ENCODE measurements around the gene UTP18.
"Not testable (repeated sequence)": the region's sequence is repeated elsewhere in the genome, so short reads cannot be mapped to it uniquely, and the experiment has no call there.

UTP18 gene

GRCh38 chr17:51319186-51319585 is 58.8 kb downstream of the UTP18 start:
- Histone ChIP-seq H3K9me3 (ENCODE audit: low read length) (peaks cover 12% of the 10 kb centered on the region), H3K4me3 (ENCODE audit: low read depth, low read length, poor library complexity, severe bottlenecking) (no peak overlapping the region), H4K20me1 (ENCODE audit: insufficient read depth, low read length) (no peaks in the 10 kb centered on the region), H3K27ac (ENCODE audit: low read depth, low read length, poor library complexity, severe bottlenecking) (no peak overlapping the region), H3K79me2 (ENCODE audit: insufficient read depth, low read length) (no peaks in the 10 kb centered on the region), H3K4me2 (ENCODE audit: low read length) (no peak overlapping the region), H3K36me3 (ENCODE audit: insufficient read depth, low read length) (no peaks in the 10 kb centered on the region), H3K4me1 (ENCODE audit: insufficient read depth, low read length, severe bottlenecking) (no peaks in the 10 kb centered on the region), H3K9me2 (ENCODE audit: low read depth, low read length) (no peaks in the 10 kb centered on the region), H2AFZ (ENCODE audit: low read length) (no peak overlapping the region), H3K9ac (ENCODE audit: low read length) (no peak overlapping the region), H3F3A (ENCODE audit: insufficient read depth, low read length) (no peaks in the 10 kb centered on the region), H3K27me3 (ENCODE audit: insufficient read depth, low read length) (no peaks in the 10 kb centered on the region)
- TF ChIP-seq, protein P1, sequence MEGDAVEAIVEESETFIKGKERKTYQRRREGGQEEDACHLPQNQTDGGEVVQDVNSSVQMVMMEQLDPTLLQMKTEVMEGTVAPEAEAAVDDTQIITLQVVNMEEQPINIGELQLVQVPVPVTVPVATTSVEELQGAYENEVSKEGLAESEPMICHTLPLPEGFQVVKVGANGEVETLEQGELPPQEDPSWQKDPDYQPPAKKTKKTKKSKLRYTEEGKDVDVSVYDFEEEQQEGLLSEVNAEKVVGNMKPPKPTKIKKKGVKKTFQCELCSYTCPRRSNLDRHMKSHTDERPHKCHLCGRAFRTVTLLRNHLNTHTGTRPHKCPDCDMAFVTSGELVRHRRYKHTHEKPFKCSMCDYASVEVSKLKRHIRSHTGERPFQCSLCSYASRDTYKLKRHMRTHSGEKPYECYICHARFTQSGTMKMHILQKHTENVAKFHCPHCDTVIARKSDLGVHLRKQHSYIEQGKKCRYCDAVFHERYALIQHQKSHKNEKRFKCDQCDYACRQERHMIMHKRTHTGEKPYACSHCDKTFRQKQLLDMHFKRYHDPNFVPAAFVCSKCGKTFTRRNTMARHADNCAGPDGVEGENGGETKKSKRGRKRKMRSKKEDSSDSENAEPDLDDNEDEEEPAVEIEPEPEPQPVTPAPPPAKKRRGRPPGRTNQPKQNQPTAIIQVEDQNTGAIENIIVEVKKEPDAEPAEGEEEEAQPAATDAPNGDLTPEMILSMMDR (IDR thresholded peaks at IDR 0.05; ENCODE audit: low read length) = no peak
- no peak for TF ChIP-seq EZH2 (IDR thresholded peaks at IDR 0.05; ENCODE audit: borderline replicate concordance, low read length)

GRCh38 chr17:51322390-51323029 is 62.2 kb downstream of the UTP18 start:
- H3K9me3 ChIP-seq (ENCODE audit: low read length) = peaks cover 3% of the 10 kb centered on the region; the same call in 1 of the 2 replicates
- no peaks in the 10 kb centered on the region for H3K4me1 ChIP-seq (ENCODE audit: insufficient read depth, low read length, severe bottlenecking)
- H3K9me2 ChIP-seq (ENCODE audit: low read depth, low read length) = no peaks in the 10 kb centered on the region
- H3K4me3 ChIP-seq (ENCODE audit: low read depth, low read length, poor library complexity, severe bottlenecking) = no peak overlapping the region
- H2AFZ ChIP-seq (ENCODE audit: low read length) = no peak overlapping the region
- no peaks in the 10 kb centered on the region for H3K36me3 ChIP-seq (ENCODE audit: insufficient read depth, low read length)
- no peaks in the 10 kb centered on the region for H3K27me3 ChIP-seq (ENCODE audit: insufficient read depth, low read length)
- no peak overlapping the region for H3K9ac ChIP-seq (ENCODE audit: low read length)
- no peak overlapping the region for H3K27ac ChIP-seq (ENCODE audit: low read depth, low read length, poor library complexity, severe bottlenecking)
- H3K79me2 ChIP-seq (ENCODE audit: insufficient read depth, low read length) = no peaks in the 10 kb centered on the region
- H3F3A ChIP-seq (ENCODE audit: insufficient read depth, low read length) = no peaks in the 10 kb centered on the region
- no peaks in the 10 kb centered on the region for H4K20me1 ChIP-seq (ENCODE audit: insufficient read depth, low read length)
- TF ChIP-seq, protein P1 (IDR thresholded peaks at IDR 0.05; ENCODE audit: low read length) = peak; percentile 94
- no peak for TF ChIP-seq EZH2 (IDR thresholded peaks at IDR 0.05; ENCODE audit: borderline replicate concordance, low read length)
- no peak overlapping the region for H3K4me2 ChIP-seq (ENCODE audit: low read length)

DNA sequence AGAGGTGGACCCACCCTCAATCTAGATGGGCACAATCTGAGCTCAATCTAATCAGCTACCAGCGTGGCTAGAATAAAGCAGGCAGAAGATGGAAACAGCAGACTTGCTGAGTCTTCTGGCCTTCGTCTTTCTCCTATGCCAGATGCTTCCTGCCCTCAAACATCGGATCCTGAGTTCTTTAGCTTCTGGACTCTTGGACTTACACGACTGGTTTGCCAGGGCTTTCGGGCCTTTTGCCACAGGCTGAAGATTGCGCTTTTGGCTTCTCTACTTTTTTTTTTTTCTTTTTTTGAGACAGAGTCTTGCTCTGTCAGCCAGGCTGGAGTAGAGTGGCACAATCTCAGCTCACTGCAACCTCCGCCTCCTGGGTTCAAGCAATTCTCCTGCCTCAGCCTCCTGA is 65.1 kb downstream of the UTP18 start:
- Histone ChIP-seq H3K27me3 (ENCODE audit: insufficient read depth, low read length) (no peaks in the 10 kb centered on the region), H3K4me3 (ENCODE audit: low read depth, low read length, poor library complexity, severe bottlenecking) (no peak overlapping the region), H3K9ac (ENCODE audit: low read length) (no peak overlapping the region), H3K4me1 (ENCODE audit: insufficient read depth, low read length, severe bottlenecking) (no peaks in the 10 kb centered on the region), H4K20me1 (ENCODE audit: insufficient read depth, low read length) (no peaks in the 10 kb centered on the region), H3K36me3 (ENCODE audit: insufficient read depth, low read length) (no peaks in the 10 kb centered on the region), H3K9me2 (ENCODE audit: low read depth, low read length) (no peaks in the 10 kb centered on the region), H3K4me2 (ENCODE audit: low read length) (no peak overlapping the region), H3K79me2 (ENCODE audit: insufficient read depth, low read length) (no peaks in the 10 kb centered on the region), H3K9me3 (ENCODE audit: low read length) (no peaks in the 10 kb centered on the region), H3F3A (ENCODE audit: insufficient read depth, low read length) (no peaks in the 10 kb centered on the region), H3K27ac (ENCODE audit: low read depth, low read length, poor library complexity, severe bottlenecking) (no peak overlapping the region), H2AFZ (ENCODE audit: low read length) (no peak overlapping the region)
- TF ChIP-seq, protein P1 (IDR thresholded peaks at IDR 0.05; ENCODE audit: low read length) = no peak
- no peak for TF ChIP-seq EZH2 (IDR thresholded peaks at IDR 0.05; ENCODE audit: borderline replicate concordance, low read length)

DNA sequence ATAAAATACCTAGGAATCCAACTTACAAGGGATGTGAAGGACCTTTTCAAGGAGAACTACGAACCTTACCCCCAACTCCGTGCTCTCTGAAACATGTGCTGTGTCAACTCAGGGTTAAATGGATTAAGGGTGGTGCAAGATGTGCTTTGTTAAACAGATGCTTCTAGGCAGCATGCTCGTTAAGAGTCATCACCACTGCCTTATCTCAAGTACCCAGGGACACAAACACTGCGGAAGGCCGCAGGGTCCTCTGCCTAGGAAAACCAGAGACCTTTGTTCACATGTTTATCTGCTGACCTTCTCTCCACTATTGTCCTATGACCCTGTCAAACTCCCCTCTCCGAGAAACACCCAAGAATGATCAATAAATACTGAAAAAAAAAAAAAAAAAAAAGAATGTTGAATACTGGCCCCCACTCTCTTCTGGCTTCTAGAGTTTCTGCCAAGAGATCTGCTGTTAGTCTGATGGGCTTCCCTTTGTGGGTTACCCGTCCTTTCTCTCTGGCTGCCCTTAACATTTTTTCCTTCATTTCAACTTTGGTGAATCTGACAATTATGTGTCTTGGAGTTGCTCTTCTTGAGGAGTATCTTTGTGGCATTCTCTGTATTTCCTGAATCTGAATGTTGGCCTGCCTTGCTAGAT is 70.6 kb downstream of the UTP18 start:
- H3K27ac ChIP-seq (ENCODE audit: low read depth, low read length, poor library complexity, severe bottlenecking); H3K4me1 ChIP-seq (ENCODE audit: insufficient read depth, low read length, severe bottlenecking); H3K36me3 ChIP-seq (ENCODE audit: insufficient read depth, low read length); H3K27me3 ChIP-seq (ENCODE audit: insufficient read depth, low read length); H3K9ac ChIP-seq (ENCODE audit: low read length); H2AFZ ChIP-seq (ENCODE audit: low read length); H3K4me2 ChIP-seq (ENCODE audit: low read length); H3K4me3 ChIP-seq (ENCODE audit: low read depth, low read length, poor library complexity, severe bottlenecking); H3K79me2 ChIP-seq (ENCODE audit: insufficient read depth, low read length); H3K9me2 ChIP-seq (ENCODE audit: low read depth, low read length); H3F3A ChIP-seq (ENCODE audit: insufficient read depth, low read length); H3K9me3 ChIP-seq (ENCODE audit: low read length); H4K20me1 ChIP-seq (ENCODE audit: insufficient read depth, low read length): not testable (repeated sequence)
